Kidney tubule cell (primary cell): ENCODE measurements around the gene ZNF726.
"Not testable (repeated sequence)": the region's sequence is repeated elsewhere in the genome, so short reads cannot be mapped to it uniquely, and the experiment has no call there.

Experiments used
- DNase-seq: peaks from one replicate; pipeline ENCODE4 v3.0.0-alpha.2; 2018; ENCODE audit warnings: low spot score

ZNF726 gene

GRCh38 chr19:23914402-23915286 is at the start of gene ZNF726:
Gene ZNF726 (plus strand): TSS chr19:23914886. CDS start chr19:23914995, 109 bp downstream.
- peak; percentile 96 for DNase-seq

GRCh38 chr19:23867895-23868294 is 46.8 kb upstream of the ZNF726 start:
- no peak for DNase-seq

- no peak for DNase-seq
Measured at GRCh38 chr19:23868630-23869029, 46.1 kb upstream of the ZNF726 start.

GRCh38 chr19:23872282-23872919 is 42.3 kb upstream of the ZNF726 start:
- no peak for DNase-seq

- DNase-seq = no peak
Measured at GRCh38 chr19:23876261-23876660, 38.4 kb upstream of the ZNF726 start.

GRCh38 chr19:23876756-23877155 is 37.9 kb upstream of the ZNF726 start:
- not testable (repeated sequence) for DNase-seq

- peak; percentile 51 for DNase-seq
Measured at GRCh38 chr19:23882493-23882892, 32.2 kb upstream of the ZNF726 start.

- no peak for DNase-seq
Measured at GRCh38 chr19:23884363-23884762, 30.3 kb upstream of the ZNF726 start.

- no peak for DNase-seq
Measured at GRCh38 chr19:23887642-23888041, 27.0 kb upstream of the ZNF726 start.

GRCh38 chr19:23896096-23896495 is 18.6 kb upstream of the ZNF726 start:
- DNase-seq = not testable (repeated sequence)

GRCh38 chr19:23896912-23897311 is 17.8 kb upstream of the ZNF726 start:
- DNase-seq = no peak

GRCh38 chr19:23901360-23901759 is 13.3 kb upstream of the ZNF726 start:
- no peak for DNase-seq

- no peak for DNase-seq
Measured at GRCh38 chr19:23904406-23904805, 10.3 kb upstream of the ZNF726 start.

GRCh38 chr19:23905771-23906170 is 8.9 kb upstream of the ZNF726 start:
- no peak for DNase-seq

GRCh38 chr19:23906835-23907234 is 7.9 kb upstream of the ZNF726 start:
- no peak for DNase-seq

GRCh38 chr19:23908165-23908564 is 6.5 kb upstream of the ZNF726 start:
- DNase-seq = no peak

- no peak for DNase-seq
Measured at GRCh38 chr19:23909222-23909621, 5.5 kb upstream of the ZNF726 start.

- peak; percentile 17 for DNase-seq
Measured at GRCh38 chr19:23913931-23914330, 755 bp upstream of the ZNF726 start.

- DNase-seq = peak; percentile 76
Measured at GRCh38 chr19:23916991-23917390, 2.3 kb downstream of the ZNF726 start.

- peak; percentile 88 for DNase-seq
Measured at GRCh38 chr19:23917856-23918255, 3.2 kb downstream of the ZNF726 start.

GRCh38 chr19:23925285-23925684 is 10.6 kb downstream of the ZNF726 start:
- no peak for DNase-seq

GRCh38 chr19:23932878-23933277 is 18.2 kb downstream of the ZNF726 start:
- no peak for DNase-seq

- not testable (repeated sequence) for DNase-seq
Measured at GRCh38 chr19:23937031-23937430, 22.3 kb downstream of the ZNF726 start.
